Right lung (tissue), 10 donors: Measurements from ENCODE around the gene RAB25. TPM values are rescaled to one million over a fixed set of nuclear protein-coding genes. Genes with fewer than 3 reads are reported as not detected.
A peak's percentile ranks its signal among the peaks of the same experiment; 100 is the strongest.
"Not testable (repeated sequence)": the region's sequence is repeated elsewhere in the genome, so short reads cannot be mapped to it uniquely, and the experiment has no call there.

Experiments
- DNase-seq, 2 donors: peaks; one replicate each; pipeline ENCODE4 v3.0.0-alpha.2; 2013
- long read RNA-seq, 8 donors: transcript quantifications; one replicate each; lab custom pipeline, GENCODE V29; 2026
- polyA plus RNA-seq, 5 donors: library from polyadenylated mRNA; unstranded; fragments of 120-200 nt; gene quantifications; one replicate each; pipeline versions ENCODE4 v1.2.1 to v1.2.3, GENCODE V29; 2013; ENCODE audit warnings: inconsistent platforms in 1 of 5, low replicate concordance in 1 of 5; ENCODE audit not compliant: insufficient read length in 5 of 5, insufficient read depth in 1 of 5

RAB25 gene
- 10 to 100 TPM; 53.6 to 71.0 (median 66.5) TPM for polyA plus RNA-seq
- long read RNA-seq, donor 1, transcript RAB25-205 (3 exons, 539 nt): minor isoform, 6 of 69 reads
- long read RNA-seq, donor 1, transcript RAB25-201 (5 exons, 1,110 nt): major isoform, 36 of 69 reads
- long read RNA-seq, donor 1, partial matches to known transcripts: 20 of 69 reads
- long read RNA-seq, donor 1, other reads (novel, unspliced or antisense): 0 of 69 reads
- long read RNA-seq, donor 2, transcript RAB25-201 (5 exons, 1,110 nt): major isoform, 18 of 22 reads
- long read RNA-seq, donor 2, partial matches to known transcripts: 0 of 22 reads
- long read RNA-seq, donor 2, other reads (novel, unspliced or antisense): 0 of 22 reads
- long read RNA-seq, donor 3, transcript RAB25-201 (5 exons, 1,110 nt): major isoform, 28 of 34 reads
- long read RNA-seq, donor 3, partial matches to known transcripts: 0 of 34 reads
- long read RNA-seq, donor 3, other reads (novel, unspliced or antisense): 0 of 34 reads
- long read RNA-seq, donor 4, transcript RAB25-205 (3 exons, 539 nt): minor isoform, 8 of 150 reads
- long read RNA-seq, donor 4, transcript RAB25-203 (4 exons, 681 nt): minor isoform, 5 of 150 reads
- long read RNA-seq, donor 4, transcript RAB25-201 (5 exons, 1,110 nt): major isoform, 9 of 150 reads
- long read RNA-seq, donor 4, partial matches to known transcripts: 127 of 150 reads
- long read RNA-seq, donor 4, other reads (novel, unspliced or antisense): 0 of 150 reads
- long read RNA-seq, donor 5, transcript RAB25-201 (5 exons, 1,110 nt): major isoform, 32 of 41 reads
- long read RNA-seq, donor 5, partial matches to known transcripts: 0 of 41 reads
- long read RNA-seq, donor 5, other reads (novel, unspliced or antisense): 0 of 41 reads
- long read RNA-seq, donor 6, transcript RAB25-201 (5 exons, 1,110 nt): major isoform, 35 of 40 reads
- long read RNA-seq, donor 6, partial matches to known transcripts: 0 of 40 reads
- long read RNA-seq, donor 6, other reads (novel, unspliced or antisense): 0 of 40 reads
- long read RNA-seq, donor 7, transcript RAB25-201 (5 exons, 1,110 nt): major isoform, 14 of 22 reads
- long read RNA-seq, donor 7, partial matches to known transcripts: 0 of 22 reads
- long read RNA-seq, donor 7, other reads (novel, unspliced or antisense): 0 of 22 reads
- long read RNA-seq, donor 8, transcript RAB25-201 (5 exons, 1,110 nt): major isoform, 8 of 12 reads
- long read RNA-seq, donor 8, partial matches to known transcripts: 0 of 12 reads
- long read RNA-seq, donor 8, other reads (novel, unspliced or antisense): 0 of 12 reads

GRCh38 chr1:156060937-156061636 is at the start of gene RAB25:
Gene RAB25, plus strand, starts transcription at chr1:156061160. Its CDS starts 241 bp downstream, at chr1:156061401.
- peak; percentile 69 to 74 for DNase-seq

- no peak for DNase-seq
These were observed 48.7 kb upstream of the RAB25 start for GRCh38 chr1:156012051-156012817.

GRCh38 chr1:156014829-156015228 is 46.1 kb upstream of the RAB25 start:
- no peak for DNase-seq

GRCh38 chr1:156019946-156020292 is 41.0 kb upstream of the RAB25 start:
- DNase-seq: no peak

GRCh38 chr1:156020293-156021092 is 40.5 kb upstream of the RAB25 start, which contains the start of gene SSR2:
Gene SSR2, minus strand, starts transcription at chr1:156020951. Its CDS starts 784 bp downstream, at chr1:156020167.
- peak; percentile 87 to 89 for DNase-seq

- no peak for DNase-seq
These were observed 39.9 kb upstream of the RAB25 start for GRCh38 chr1:156021093-156021428.

GRCh38 chr1:156021954-156022353 is 39.0 kb upstream of the RAB25 start:
- DNase-seq: no peak

GRCh38 chr1:156024801-156025200 is 36.2 kb upstream of the RAB25 start:
- DNase-seq: no peak

- no peak for DNase-seq
These were observed 35.1 kb upstream of the RAB25 start for GRCh38 chr1:156025876-156026275.

GRCh38 chr1:156026588-156026987 is 34.4 kb upstream of the RAB25 start:
- no peak for DNase-seq

GRCh38 chr1:156033011-156033410 is 27.9 kb upstream of the RAB25 start:
- no peak for DNase-seq

- DNase-seq: not testable (repeated sequence)
These were observed 26.0 kb upstream of the RAB25 start for GRCh38 chr1:156034991-156035390.

- DNase-seq: no peak
These were observed 18.1 kb upstream of the RAB25 start for GRCh38 chr1:156042828-156043227.

- no peak for DNase-seq
These were observed 15.9 kb upstream of the RAB25 start for GRCh38 chr1:156045076-156045475.

- DNase-seq: no peak
These were observed 12.2 kb upstream of the RAB25 start for GRCh38 chr1:156048663-156049258.

- DNase-seq: no peak
These were observed 10.6 kb upstream of the RAB25 start for GRCh38 chr1:156050376-156050775.

- DNase-seq: no peak
These were observed 9.8 kb upstream of the RAB25 start for GRCh38 chr1:156051011-156051725.
